NT2/D1 (cell line): ENCODE data around the gene MYH9.

Source experiments
- YY1 ChIP-seq: IDR thresholded peaks from 2 replicates; pipeline ENCODE4 v1.6.1; 2011; ENCODE audit not compliant: insufficient read length, insufficient read depth
- ZNF274 ChIP-seq: IDR thresholded peaks from 2 replicates; pipeline ENCODE4 v1.6.1; 2011; ENCODE audit warnings: mild to moderate bottlenecking, low read depth, low read length

DNA sequence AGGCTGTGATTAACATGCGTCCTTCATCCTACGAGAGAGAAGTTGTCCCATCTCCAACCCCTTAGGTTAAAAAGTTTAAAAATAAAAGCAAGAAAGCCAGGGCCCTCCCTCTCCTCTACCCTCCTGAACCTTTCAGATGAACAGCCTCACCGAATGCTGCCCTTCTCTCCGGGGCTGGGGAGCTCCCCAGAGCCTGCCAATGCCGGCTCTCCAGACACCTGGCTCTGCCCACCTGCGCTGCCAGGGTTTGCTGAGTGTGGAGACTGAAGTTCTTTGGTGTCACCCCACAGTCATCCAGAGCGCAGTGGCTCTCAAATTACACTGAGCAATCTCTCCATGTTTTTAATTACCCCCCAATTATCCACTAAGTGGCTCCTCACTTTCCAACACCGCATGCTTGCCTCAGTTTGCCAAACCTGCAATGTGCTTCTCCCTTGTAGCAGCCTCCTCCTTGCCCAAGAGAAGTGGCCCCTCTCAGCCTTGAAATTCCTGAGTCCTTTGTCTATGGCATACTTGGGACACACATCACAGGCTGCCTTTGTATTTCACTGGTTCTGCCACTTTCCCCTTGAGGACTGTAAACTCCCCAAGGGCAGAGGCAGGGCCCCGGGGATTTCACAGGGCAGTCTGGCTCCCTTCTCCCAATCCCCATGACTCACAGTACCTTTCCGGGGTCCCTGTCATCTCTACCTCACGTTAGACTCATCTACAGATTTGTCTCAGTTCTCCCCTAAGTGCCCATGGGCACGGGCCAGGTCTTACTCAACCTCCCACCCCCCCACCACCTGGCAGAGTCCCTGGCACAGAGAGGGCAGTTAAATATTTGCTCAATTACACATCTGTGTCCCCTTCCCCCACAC is 2.0 kb downstream of the MYH9 start:
- TF ChIP-seq YY1 (no peak), ZNF274 (no peak)
